Renal cortex interstitium (tissue), 3 donors: ENCODE measurements around the gene ZNF616. TPM values are rescaled to one million over a fixed set of nuclear protein-coding genes. Genes with fewer than 3 reads are reported as not detected.

ENCODE experiments used
- polyA plus RNA-seq, 3 donors: library from polyadenylated mRNA; unstranded; fragments of 120-200 nt; gene quantifications; one replicate each; pipeline ENCODE4 v1.2.1, GENCODE V29; 2013; ENCODE audit not compliant: insufficient read length in 3 of 3

Gene ZNF616
- polyA plus RNA-seq, 3 donors, result 18.3 to 23.3 (median 20.4) TPM

Other genes starting within 250 kb of the ZNF616 start
- gene ZNF649, start 234.9 kb downstream of the ZNF616 start, polyA plus RNA-seq, result 10 to 100 TPM; 27.5 to 32.0 (median 29.3) TPM
- gene ZNF613, start 212.5 kb downstream of the ZNF616 start, polyA plus RNA-seq, result 10 to 100 TPM; 13.3 to 13.9 (median 13.7) TPM
- 10 to 100 TPM; 16.9 to 22.1 (median 18.7) TPM for gene ZNF350, start 153.1 kb downstream of the ZNF616 start, polyA plus RNA-seq
- 10 to 100 TPM; 15.7 to 19.8 (median 19.1) TPM for gene ZNF615, start 131.7 kb downstream of the ZNF616 start, polyA plus RNA-seq
- 10 to 100 TPM; 15.5 to 18.9 (median 18.4) TPM for gene ZNF614, start 111.6 kb downstream of the ZNF616 start, polyA plus RNA-seq
- 10 to 100 TPM; 22.6 to 25.1 (median 24.9) TPM for gene ZNF432, start 91.1 kb downstream of the ZNF616 start, polyA plus RNA-seq
- gene ZNF841, start 44.2 kb downstream of the ZNF616 start, polyA plus RNA-seq, result 10 to 100 TPM; 15.9 to 28.2 (median 16.8) TPM
- gene ZNF836, start 31.7 kb upstream of the ZNF616 start, polyA plus RNA-seq, result 10 to 100 TPM; 14.0 to 26.3 (median 15.7) TPM
- gene PPP2R1A, start 50.1 kb upstream of the ZNF616 start, polyA plus RNA-seq, result 100 to 1,000 TPM; 449 to 497 (median 453) TPM
- 10 to 100 TPM; 18.6 to 23.1 (median 19.7) TPM for gene ZNF766, start 129.6 kb upstream of the ZNF616 start, polyA plus RNA-seq
- gene ZNF480, start 157.2 kb upstream of the ZNF616 start, polyA plus RNA-seq, result 10 to 100 TPM; 15.8 to 19.1 (median 17.2) TPM
- gene ZNF610, start 196.3 kb upstream of the ZNF616 start, polyA plus RNA-seq, result 10 to 100 TPM; 11.0 to 15.3 (median 11.8) TPM
- 10 to 100 TPM; 22.7 to 30.0 (median 25.6) TPM for gene ZNF880, start 230.0 kb upstream of the ZNF616 start, polyA plus RNA-seq